ENCODE results near the gene VAC14. TPM values are rescaled to one million over a fixed set of nuclear protein-coding genes. Genes with fewer than 3 reads are reported as not detected.

VAC14 gene
- polyA plus RNA-seq, 2 of the 4 experiments (the other 2 are of a cell fraction): 25.3 to 27.0 TPM

DNA sequence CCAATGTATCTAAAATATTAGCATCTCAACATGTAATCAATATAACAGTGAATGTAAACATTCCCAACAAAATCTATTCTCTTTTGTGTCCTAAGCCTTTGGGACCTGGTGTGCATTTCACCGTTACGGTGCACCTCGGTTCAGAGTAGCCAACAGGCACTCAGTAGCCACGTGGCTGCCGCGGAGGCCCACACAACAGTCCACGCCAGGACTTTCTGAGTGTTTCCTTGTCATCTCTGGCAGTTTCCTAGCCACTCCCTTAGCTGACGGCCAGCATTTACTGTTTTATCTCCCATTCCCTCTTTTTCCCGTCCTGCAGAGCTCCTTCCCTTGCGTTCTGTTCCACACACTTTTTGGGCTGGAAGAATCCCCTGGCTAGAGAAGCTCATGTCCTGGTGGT lies 36.3 kb downstream of the VAC14 start:
- no peak for DNase-seq (ENCODE audit: low read depth in 1 of 2, low spot score in 1 of 2)
- no peaks in the 10 kb centered on the region for H3K9me3 ChIP-seq
- ChIA-PET CTCF (interaction anchor here (1.2 to 17.5 kb wide), 3 partner anchors 50 to 847 kb away, joined by 3 to 463 read pairs (median 4); partner anchors contain the start of gene MTSS2), POLR2A (no interaction called here)
- 93% methylated on average over 10 of the region's 10 CpGs for WGBS (ENCODE audit: missing lambda C conversion rate)
- H3K4me1 ChIP-seq: peaks cover 42% of the 10 kb centered on the region
- FAIRE-seq: no peak
- TF ChIP-seq MYC (IDR thresholded peaks at IDR 0.05; ENCODE audit: borderline replicate concordance, low read length): no peak
- TF ChIP-seq MAZ (IDR thresholded peaks at IDR 0.05; ENCODE audit: borderline replicate concordance, low read depth, low read length): no peak
- TF ChIP-seq CTCF (IDR thresholded peaks at IDR 0.05): no peak
- TF ChIP-seq E2F6 (IDR thresholded peaks at IDR 0.05; ENCODE audit: borderline replicate concordance, low read depth): no peak
- no peak for TF ChIP-seq PHF8 (IDR thresholded peaks at IDR 0.05; ENCODE audit: borderline replicate concordance, low read depth)
- no peak for TF ChIP-seq GATA3 (IDR thresholded peaks at IDR 0.05; ENCODE audit: borderline replicate concordance)
- TF ChIP-seq RCOR1 (IDR thresholded peaks at IDR 0.05; ENCODE audit: low read depth, low read length): no peak
- TF ChIP-seq KDM5A (IDR thresholded peaks at IDR 0.05): no peak
- no peak for TF ChIP-seq EHF (CRISPR knock-in tag; IDR thresholded peaks at IDR 0.05)
- TF ChIP-seq CBX2 (IDR thresholded peaks at IDR 0.05; ENCODE audit: borderline replicate concordance, low read depth): no peak
- no peak for TF ChIP-seq SREBF2 (IDR thresholded peaks at IDR 0.05)
- TF ChIP-seq KDM1A (IDR thresholded peaks at IDR 0.05; ENCODE audit: low read depth): no peak
- no peak for TF ChIP-seq ESRRA (IDR thresholded peaks at IDR 0.05; ENCODE audit: borderline replicate concordance, low read length)
- no peak for TF ChIP-seq CEBPB (IDR thresholded peaks at IDR 0.05)
- TF ChIP-seq EP300 (IDR thresholded peaks at IDR 0.05): no peak
- no peak for TF ChIP-seq SMC3 (IDR thresholded peaks at IDR 0.05)
- H3K4me3 ChIP-seq: no peak overlapping the region
- ATAC-seq: no peak
- H3K27ac ChIP-seq: no peak overlapping the region
- H3K4me2 ChIP-seq: no peak overlapping the region

DNA sequence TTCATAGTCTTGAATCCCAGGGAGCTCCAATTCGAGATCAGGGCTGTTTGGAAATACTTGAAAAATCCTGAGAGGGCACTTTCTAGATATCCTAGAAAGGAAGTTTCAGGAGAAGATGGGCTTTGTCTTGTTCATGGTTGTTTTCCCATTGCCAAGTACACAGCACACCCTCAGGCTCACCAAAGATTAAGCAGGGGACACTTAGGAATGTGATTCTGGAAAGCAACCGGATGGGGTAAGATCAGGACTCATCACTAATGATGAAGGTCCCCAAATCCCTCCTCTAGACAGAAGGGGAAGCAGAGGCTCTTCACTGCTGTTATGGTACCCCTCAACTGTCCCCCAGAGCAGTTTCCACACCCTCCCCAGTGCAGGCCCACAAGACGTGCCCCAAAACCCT lies 40.7 kb downstream of the VAC14 start:
- H3K4me2 ChIP-seq: peak overlapping the region; percentile 79
- no peaks in the 10 kb centered on the region for H3K9me3 ChIP-seq
- peaks cover 28% of the 10 kb centered on the region for H3K4me1 ChIP-seq
- ATAC-seq: 0 out of 6 replicates have a peak, but pooled peaks of 1 of the 2 experiments have one; percentile 3
- H3K27ac ChIP-seq: peak overlapping the region; percentile 80 to 88
- CTCF ChIA-PET: interaction anchor here (1.1 to 7.8 kb wide), 6 partner anchors 10 to 105 kb away, joined by 3 to 112 read pairs (median 5); no protein-coding TSS in a partner anchor
- DNase-seq (ENCODE audit: low read depth in 1 of 2, low spot score in 1 of 2): no peak
- POLR2A ChIA-PET: no interaction called here
- TF ChIP-seq NPAS2 (CRISPR knock-in tag; IDR thresholded peaks at IDR 0.05; ENCODE audit: borderline replicate concordance) (no peak), HDAC2 (IDR thresholded peaks at IDR 0.05) (no peak), CBX2 (IDR thresholded peaks at IDR 0.05; ENCODE audit: borderline replicate concordance, low read depth) (no peak), EHF (CRISPR knock-in tag; IDR thresholded peaks at IDR 0.05) (no peak), HEYL (CRISPR knock-in tag; IDR thresholded peaks at IDR 0.05) (no peak), RARB (CRISPR knock-in tag; IDR thresholded peaks at IDR 0.05) (no peak), NR3C1 (IDR thresholded peaks at IDR 0.05) (no peak), ZC3H11A (IDR thresholded peaks at IDR 0.05) (no peak), USF2 (IDR thresholded peaks at IDR 0.05) (no peak), RCOR1 (IDR thresholded peaks at IDR 0.05; ENCODE audit: low read depth, low read length) (no peak), RAD21 (conservative IDR thresholded peaks at IDR 0.05 in 1 of 2, IDR thresholded peaks at IDR 0.05 in 1 of 2) (no peak)
- TF ChIP-seq, protein P1, sequence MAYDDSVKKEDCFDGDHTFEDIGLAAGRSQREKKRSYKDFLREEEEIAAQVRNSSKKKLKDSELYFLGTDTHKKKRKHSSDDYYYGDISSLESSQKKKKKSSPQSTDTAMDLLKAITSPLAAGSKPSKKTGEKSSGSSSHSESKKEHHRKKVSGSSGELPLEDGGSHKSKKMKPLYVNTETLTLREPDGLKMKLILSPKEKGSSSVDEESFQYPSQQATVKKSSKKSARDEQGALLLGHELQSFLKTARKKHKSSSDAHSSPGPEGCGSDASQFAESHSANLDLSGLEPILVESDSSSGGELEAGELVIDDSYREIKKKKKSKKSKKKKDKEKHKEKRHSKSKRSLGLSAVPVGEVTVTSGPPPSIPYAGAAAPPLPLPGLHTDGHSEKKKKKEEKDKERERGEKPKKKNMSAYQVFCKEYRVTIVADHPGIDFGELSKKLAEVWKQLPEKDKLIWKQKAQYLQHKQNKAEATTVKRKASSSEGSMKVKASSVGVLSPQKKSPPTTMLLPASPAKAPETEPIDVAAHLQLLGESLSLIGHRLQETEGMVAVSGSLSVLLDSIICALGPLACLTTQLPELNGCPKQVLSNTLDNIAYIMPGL (CRISPR knock-in tag; IDR thresholded peaks at IDR 0.05; ENCODE audit: borderline replicate concordance): no peak
- FAIRE-seq: no peak
- no peak overlapping the region for H3K4me3 ChIP-seq
- 76% methylated on average over 3 of the region's 3 CpGs for WGBS (ENCODE audit: missing lambda C conversion rate)

Measured in A549 (cell line).